Vagina (tissue), 2 donors: ENCODE measurements around the gene RBFOX1.

Experiments
- CTCF ChIP-seq, 3 experiments: fragments of 450-650 bp in 2 of 3; fragments of 200-600 bp in 1 of 3; sonication (generic) in 1 of 3; IDR thresholded peaks; one replicate each; pipeline ENCODE4 v1.5.1; 2017 to 2019; ENCODE audit warnings: antibody characterized with exemption in 3 of 3, mild to moderate bottlenecking in 2 of 3, moderate library complexity in 2 of 3
- POLR2A ChIP-seq, 2 donors: fragments of 450-650 bp; IDR thresholded peaks; one replicate each; pipeline ENCODE4 v1.6.1; 2017; ENCODE audit warnings: antibody characterized with exemption in 2 of 2, mild to moderate bottlenecking in 2 of 2, moderate library complexity in 2 of 2

GRCh38 chr16:7303052-7303610 lies 29.5 kb upstream of the RBFOX1 start:
- TF ChIP-seq CTCF (IDR thresholded peaks at IDR 0.05) (no peak), POLR2A (IDR thresholded peaks at IDR 0.05) (no peak)
